ENCODE measurements around the gene EYS. TPM values are rescaled to one million over a fixed set of nuclear protein-coding genes. Genes with fewer than 3 reads are reported as not detected.

Gene EYS
- total RNA-seq, 1 experiment from 2014 or later = not detected

- Histone ChIP-seq H2AFZ (ENCODE audit: low read length) (no peak overlapping the region), H2BK15ac (ENCODE audit: low read depth, low read length) (no peak overlapping the region), H3K23me2 (ENCODE audit: insufficient read length, low read depth, low read length, poor library complexity, severe bottlenecking) (no peaks in the 10 kb centered on the region), H4K8ac (replicated peaks; ENCODE audit: insufficient read length, low read depth, low read length) (no peak overlapping the region), H3K27ac (ENCODE audit: insufficient read length, low read depth, low read length) (no peak overlapping the region), H3K27me3 (ENCODE audit: insufficient read depth, low read length) (no peaks in the 10 kb centered on the region), H3K9me3 (ENCODE audit: control insufficient read depth, low read depth, low read length) (no peaks in the 10 kb centered on the region), H3K18ac (ENCODE audit: insufficient read length, low read depth, low read length) (no peak overlapping the region), H3K4me2 (ENCODE audit: insufficient read depth, insufficient read length, low read length) (no peak overlapping the region), H3K4me1 (ENCODE audit: insufficient read depth, low read length) (no peaks in the 10 kb centered on the region), H2BK20ac (ENCODE audit: low read depth, low read length, poor library complexity, severe bottlenecking) (no peak overlapping the region), H3K9ac (ENCODE audit: extremely low read depth, insufficient read length, low read length) (no peak overlapping the region), H4K91ac (ENCODE audit: insufficient read length, low read depth, low read length) (no peak overlapping the region), H3K56ac (ENCODE audit: insufficient read length, low read depth, low read length) (no peak overlapping the region), H3K79me2 (ENCODE audit: insufficient read depth, low read length) (no peaks in the 10 kb centered on the region), H2BK120ac (ENCODE audit: low read depth, low read length, poor library complexity, severe bottlenecking) (no peak overlapping the region), H3K14ac (ENCODE audit: insufficient read depth, low read length) (no peak overlapping the region), H3K23ac (ENCODE audit: insufficient read length, low read depth, low read length) (no peak overlapping the region), H2AK5ac (ENCODE audit: insufficient read length, low read length) (no peak overlapping the region), H3T11ph (ENCODE audit: low read length) (no peak overlapping the region), H4K20me1 (ENCODE audit: control insufficient read depth, insufficient read depth, insufficient read length) (no peaks in the 10 kb centered on the region), H3K4ac (ENCODE audit: low read depth, low read length) (no peak overlapping the region), H2BK5ac (ENCODE audit: insufficient read length, low read length) (no peak overlapping the region), H3K79me1 (ENCODE audit: insufficient read depth, low read depth, low read length, poor library complexity, severe bottlenecking) (no peaks in the 10 kb centered on the region), H2BK12ac (ENCODE audit: insufficient read length, low read depth, low read length) (no peak overlapping the region), H4K5ac (ENCODE audit: insufficient read length, low read depth, low read length) (no peak overlapping the region)
- H3K27me3 Mint-ChIP-seq (ENCODE audit: low read depth) = no peaks in the 10 kb centered on the region
- TF ChIP-seq, protein P1, sequence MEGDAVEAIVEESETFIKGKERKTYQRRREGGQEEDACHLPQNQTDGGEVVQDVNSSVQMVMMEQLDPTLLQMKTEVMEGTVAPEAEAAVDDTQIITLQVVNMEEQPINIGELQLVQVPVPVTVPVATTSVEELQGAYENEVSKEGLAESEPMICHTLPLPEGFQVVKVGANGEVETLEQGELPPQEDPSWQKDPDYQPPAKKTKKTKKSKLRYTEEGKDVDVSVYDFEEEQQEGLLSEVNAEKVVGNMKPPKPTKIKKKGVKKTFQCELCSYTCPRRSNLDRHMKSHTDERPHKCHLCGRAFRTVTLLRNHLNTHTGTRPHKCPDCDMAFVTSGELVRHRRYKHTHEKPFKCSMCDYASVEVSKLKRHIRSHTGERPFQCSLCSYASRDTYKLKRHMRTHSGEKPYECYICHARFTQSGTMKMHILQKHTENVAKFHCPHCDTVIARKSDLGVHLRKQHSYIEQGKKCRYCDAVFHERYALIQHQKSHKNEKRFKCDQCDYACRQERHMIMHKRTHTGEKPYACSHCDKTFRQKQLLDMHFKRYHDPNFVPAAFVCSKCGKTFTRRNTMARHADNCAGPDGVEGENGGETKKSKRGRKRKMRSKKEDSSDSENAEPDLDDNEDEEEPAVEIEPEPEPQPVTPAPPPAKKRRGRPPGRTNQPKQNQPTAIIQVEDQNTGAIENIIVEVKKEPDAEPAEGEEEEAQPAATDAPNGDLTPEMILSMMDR (conservative IDR thresholded peaks at IDR 0.05) = no peak
- peaks cover 4 to 5% of the 10 kb centered on the region in 2 experiments for H3K4me1 Mint-ChIP-seq
- H3K27ac Mint-ChIP-seq = no peak overlapping the region
- no peak for DNase-seq
- no peaks in the 10 kb centered on the region for H3K36me3 Mint-ChIP-seq (ENCODE audit: insufficient read depth in 1 of 3, low read depth in 3 of 3)
- no peaks in the 10 kb centered on the region for H3K9me3 Mint-ChIP-seq
- H3K4me3 Mint-ChIP-seq = no peak overlapping the region
Measured at GRCh38 chr6:64948261-64948660, 758.8 kb downstream of the EYS start.
